Posterior cingulate gyrus (tissue), 11 donors: ENCODE data around the gene UBR2.
A peak's percentile ranks its signal among the peaks of the same experiment; 100 is the strongest.
"Not testable (repeated sequence)": the region's sequence is repeated elsewhere in the genome, so short reads cannot be mapped to it uniquely, and the experiment has no call there.

Experiments
- DNase-seq, 10 donors: peaks; one replicate each; pipeline versions ENCODE4 v3.0.0 to v3.0.0-alpha.2; 2020 to 2021; ENCODE audit warnings: mixed read lengths in 3 of 10
- intact Hi-C: fragments of 100-400 bp; cut with DNase I; formaldehyde crosslinking; loops from one replicate; pipeline ENCODE4 v1.15.1; 2023

Gene UBR2

DNA sequence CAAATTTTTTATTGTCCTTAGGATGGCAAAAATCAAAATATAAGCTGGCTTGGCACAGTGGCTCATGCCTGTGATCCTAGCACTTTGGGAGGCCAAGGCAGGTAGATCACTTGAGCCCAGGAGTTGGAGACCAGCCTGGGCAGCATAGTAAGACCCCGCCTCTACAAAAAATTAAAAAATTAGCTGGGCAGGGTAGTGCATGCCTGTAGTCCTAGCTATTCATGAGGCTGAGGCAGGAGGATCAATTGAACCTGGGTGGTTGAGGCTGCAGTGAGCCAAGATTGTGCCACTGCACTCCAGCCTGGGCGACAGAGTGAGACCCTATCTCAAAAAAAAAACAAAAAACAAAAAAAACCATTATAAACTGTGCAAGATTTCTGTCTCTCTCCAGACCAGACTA lies 40.9 kb downstream of the UBR2 start:
- intact Hi-C loops, DNase-seq: not testable (repeated sequence)

DNA sequence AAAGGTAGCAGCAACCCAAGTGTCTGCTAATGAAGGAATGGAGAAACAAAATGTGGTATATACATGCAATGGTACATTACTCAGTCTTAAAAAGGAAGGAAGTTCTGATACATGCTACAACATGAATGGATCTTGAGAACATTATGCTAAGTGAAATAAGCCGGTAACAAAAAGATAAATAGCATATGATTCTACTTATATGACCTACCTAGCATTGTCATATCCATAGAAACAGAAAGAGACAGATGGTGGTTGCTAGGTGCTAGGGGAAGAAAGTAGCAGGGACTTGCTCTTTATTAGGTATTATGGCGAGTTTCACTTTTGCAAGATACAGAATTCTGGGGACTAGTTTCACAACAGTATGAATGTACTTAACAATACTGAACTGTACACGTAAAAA lies 46.6 kb downstream of the UBR2 start:
- no peak for DNase-seq
- intact Hi-C loops: no loop called here

DNA sequence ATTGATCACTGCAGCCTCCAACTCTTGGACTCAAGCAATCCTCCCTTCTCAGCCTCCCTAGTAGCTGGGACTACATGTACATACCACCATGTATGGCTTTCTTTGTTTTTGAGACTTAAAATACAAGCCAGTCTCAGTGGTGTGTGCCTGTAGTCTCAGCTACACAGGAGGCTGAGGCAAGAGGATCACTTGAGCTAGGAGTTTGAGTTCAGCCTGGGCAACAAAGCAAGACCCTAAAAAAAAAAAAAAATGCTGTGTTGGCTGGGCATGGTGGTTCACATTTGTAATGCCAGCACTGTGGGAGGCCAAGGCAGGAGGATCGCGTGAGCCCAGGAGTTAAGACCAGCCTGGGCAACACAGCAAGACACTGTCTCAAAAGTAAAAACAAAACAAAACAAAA lies 51.7 kb downstream of the UBR2 start:
- intact Hi-C loops: no loop called here

DNA sequence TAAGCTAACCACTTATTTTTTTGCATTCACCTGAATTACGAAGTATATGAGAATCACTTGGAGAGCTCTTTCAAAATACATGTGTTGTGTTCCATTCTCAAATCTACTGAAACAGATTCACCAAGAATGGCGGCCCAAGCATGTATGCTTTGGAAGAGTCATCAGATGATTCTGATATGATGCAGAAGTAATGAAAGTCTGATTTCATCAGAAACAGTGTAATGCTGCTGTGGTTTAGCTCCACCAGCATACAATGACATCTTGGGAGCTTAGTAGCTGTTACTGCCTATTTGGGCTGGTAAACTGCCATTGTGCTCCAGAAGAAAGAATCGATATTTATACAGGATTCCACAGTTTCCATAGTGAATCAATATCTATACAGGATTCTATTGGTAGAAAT lies 52.9 kb downstream of the UBR2 start:
- intact Hi-C loops: no loop called here

More for the DNA sequence above, 51.7 kb downstream of the UBR2 start:
- no peak for DNase-seq

DNA sequence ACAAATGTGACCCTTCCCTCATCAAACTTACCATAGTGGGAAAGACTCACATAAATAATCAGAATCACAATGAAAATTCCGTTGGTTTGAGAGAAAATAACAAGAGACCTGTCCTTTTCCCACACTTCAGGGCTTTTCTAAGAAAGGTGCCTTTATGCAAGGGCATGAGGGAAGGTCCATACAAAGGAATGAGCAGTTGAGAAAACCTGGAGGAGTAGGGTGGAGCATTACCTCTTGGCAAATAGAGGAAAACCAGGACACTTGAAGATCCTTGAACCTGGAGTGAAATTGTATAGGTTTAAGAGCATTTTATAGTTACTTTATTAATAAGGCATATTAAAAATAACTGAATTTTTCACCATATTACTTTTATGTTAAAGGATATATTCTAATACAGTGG lies 54.3 kb downstream of the UBR2 start:
- intact Hi-C loops: no loop called here
- DNase-seq: no peak

More for the DNA sequence above, 52.9 kb downstream of the UBR2 start:
- DNase-seq: no peak

DNA sequence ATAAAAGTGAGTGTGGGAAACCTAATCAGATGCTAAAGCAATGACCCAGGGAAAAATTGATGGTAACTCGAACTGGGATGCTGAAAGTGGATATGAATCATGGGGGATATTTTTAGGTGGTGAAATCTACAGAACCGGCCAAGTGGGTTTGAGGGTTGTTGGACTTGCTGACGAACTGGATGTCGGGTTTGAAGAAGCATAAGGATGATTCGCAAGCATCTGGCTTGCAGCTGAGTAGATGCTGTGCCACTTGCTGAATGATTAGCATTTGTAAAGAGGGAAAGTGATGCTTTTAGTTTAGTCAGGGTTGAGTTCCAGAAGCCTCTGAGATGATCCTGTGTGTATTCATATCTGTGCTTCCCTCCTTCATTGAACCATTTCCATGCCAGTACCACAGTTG lies 54.9 kb downstream of the UBR2 start:
- peak in 2 of 10 donors; percentile 14 to 25 for DNase-seq
- intact Hi-C loops: no loop called here

DNA sequence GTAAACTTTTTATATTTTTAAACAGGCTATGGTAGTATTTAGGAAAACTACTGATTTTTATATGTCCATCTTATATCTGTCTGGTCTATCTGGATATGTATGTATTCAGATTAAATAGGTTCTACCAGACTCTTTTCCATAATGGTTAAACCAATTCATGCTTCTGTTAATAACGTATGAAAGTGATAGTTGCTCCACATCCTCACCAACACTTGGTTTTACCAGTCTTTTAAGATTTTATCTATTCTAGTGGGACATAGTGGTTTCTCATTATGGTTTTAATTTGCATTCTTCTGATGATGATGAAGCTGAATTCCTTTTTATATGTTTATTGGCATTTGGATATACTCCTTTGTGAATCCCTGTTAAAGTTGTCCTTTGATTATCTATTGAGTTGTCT lies 56.1 kb downstream of the UBR2 start:
- no peak for DNase-seq
- intact Hi-C loops: no loop called here

DNA sequence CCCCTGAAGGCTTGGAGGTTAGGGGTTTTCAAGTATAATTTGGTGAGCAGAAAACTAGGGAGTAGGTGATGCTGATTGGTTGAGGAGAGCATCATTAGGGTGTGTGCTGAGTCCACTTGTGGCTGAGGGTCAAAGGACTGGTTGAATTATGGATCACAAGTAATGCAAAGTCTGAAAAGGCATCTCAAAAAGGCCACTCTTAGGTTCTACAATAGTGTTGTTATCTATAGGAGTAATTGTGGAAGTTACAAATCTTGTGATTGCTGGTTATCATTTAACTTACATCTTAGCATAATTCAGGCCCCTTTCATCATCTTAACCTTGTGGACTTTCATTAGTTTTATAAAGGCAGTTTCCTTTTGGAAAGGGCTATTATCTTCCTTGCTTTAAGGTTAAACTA lies 60.8 kb downstream of the UBR2 start:
- intact Hi-C loops: no loop called here

DNA sequence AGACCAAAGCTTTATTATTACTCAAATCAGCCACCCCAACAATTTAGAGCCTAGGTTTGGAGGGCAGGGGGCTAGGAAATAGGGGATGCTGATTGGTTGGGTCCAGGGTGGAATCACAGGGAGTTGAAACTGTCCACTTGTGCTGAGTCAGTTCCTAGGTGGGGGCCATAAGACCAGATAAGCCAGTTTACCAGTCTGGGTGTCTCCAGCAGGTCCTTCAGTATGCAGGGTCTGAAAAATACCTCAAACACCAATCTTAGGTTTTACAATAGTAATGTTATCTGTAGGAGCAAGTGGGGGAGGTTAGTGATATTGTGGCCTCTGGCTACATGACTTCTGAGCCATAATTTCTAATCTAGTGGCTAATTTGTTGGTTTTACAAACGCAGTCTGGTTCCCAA lies 63.2 kb downstream of the UBR2 start:
- intact Hi-C loops: no loop called here
- no peak for DNase-seq

More for the DNA sequence above, 60.8 kb downstream of the UBR2 start:
- no peak for DNase-seq

DNA sequence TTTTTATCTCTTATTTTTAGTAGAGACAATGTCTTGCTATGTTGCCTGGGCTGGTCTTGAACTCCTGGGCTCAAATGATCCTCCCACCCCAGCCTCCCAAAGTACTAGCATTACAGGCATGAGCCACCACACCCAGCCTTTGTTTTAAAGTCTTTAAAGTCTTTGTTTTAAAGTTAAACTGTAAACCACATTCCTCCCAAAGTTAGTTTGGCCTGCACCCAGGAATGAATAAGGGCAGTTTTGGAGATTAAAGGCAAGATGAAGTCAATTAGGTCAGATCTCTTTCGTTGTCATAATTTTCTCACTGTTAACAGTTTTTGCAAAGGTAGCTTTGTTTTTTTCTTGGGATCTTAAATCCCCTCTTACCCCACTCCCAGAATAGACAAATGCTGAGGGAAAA lies 63.8 kb downstream of the UBR2 start:
- no peak for DNase-seq
- intact Hi-C loops: no loop called here

DNA sequence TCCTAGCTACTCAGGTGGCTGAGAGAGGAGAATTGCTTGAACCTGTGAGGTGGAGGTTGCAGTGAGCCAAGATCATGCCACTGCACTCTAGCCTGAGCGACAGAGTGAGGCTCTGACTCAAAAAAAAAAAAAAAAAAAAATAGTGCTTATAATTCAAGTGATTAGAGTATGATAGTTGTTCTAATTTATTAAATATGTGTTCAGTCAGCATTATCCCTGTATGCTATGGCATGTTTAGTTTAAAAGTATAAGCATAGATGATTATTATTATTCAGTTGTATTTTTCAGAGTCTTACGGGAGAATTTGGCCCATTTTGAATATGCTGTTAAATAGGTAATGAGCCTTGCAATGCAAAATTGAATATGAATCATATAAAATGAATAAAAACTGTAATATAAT lies 64.8 kb downstream of the UBR2 start:
- DNase-seq: no peak
- intact Hi-C loops: no loop called here

DNA sequence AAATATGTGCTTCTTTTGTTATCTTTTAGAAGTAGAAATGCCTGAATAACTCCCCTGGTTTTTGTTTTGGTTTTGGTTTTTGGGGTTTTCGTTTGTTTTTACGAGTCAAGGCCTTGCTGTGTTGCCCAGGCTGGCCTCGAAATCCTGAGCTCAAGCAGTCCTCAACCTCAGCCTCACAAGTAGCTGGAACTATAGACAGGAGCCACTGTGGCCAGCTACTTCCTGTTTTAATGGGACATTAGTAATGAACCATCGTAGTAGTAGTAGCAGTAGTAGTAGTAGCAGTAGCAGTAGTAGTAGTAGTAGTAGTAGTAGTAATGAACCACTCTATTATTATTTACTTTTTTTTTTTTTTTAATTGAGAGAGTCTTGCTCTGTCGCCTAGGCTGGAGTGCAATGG lies 66.0 kb downstream of the UBR2 start:
- intact Hi-C loops: no loop called here
- DNase-seq: no peak

DNA sequence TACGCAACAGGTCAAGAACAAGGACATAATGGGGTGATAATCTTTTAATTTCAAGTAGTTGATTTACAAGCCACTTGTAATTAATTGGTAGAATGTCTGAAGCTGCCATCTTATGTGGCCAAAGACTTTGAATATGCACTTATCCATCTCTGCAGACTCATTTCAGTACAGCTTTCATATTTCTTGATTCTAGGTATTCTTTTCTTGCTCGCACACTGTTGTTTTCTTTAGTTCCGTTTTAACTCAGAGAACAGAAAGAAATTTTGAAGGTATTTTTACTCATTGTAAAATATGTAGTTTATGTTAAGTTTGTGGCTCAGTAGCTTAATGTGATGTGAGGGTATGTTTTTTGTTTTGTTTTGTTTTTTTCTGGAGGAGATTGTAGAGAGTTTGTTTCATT lies 73.9 kb downstream of the UBR2 start:
- no peak for DNase-seq
- intact Hi-C loops: no loop called here

DNA sequence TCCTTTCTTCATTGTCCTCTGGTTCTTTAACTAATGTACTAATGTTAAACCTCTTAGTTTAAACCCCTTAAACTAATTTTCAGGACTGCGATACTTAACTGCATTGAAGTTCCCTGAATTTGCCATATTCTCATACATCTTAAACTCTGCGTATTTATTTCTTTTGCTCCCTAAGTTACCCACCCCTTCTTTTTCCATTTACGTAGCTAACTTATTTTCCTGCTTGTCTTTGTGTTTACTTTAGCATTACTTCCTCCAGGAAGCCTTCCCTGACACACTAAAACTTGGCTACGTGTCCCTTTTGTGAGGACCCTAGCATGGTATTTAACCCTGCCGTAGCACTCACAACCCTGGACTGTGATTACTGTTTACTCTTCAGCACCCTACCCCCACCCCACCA lies 79.0 kb downstream of the UBR2 start:
- intact Hi-C loops: no loop called here
- no peak for DNase-seq

DNA sequence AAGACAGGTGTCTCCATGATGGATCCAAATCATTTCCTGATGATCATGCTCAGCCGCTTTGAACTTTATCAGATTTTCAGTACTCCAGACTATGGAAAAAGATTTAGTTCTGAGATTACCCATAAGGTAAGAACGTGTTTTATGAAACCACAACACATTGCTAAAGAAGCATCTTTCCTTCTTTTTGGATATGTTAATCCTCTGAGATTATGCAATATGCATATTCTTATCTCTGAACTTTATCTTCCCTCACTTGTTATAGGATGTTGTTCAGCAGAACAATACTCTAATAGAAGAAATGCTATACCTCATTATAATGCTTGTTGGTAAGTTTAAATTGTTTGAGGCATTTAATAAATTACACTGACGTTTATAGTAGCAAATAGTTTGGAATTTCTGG lies 80.4 kb downstream of the UBR2 start:
- intact Hi-C loops: no loop called here
- no peak for DNase-seq

DNA sequence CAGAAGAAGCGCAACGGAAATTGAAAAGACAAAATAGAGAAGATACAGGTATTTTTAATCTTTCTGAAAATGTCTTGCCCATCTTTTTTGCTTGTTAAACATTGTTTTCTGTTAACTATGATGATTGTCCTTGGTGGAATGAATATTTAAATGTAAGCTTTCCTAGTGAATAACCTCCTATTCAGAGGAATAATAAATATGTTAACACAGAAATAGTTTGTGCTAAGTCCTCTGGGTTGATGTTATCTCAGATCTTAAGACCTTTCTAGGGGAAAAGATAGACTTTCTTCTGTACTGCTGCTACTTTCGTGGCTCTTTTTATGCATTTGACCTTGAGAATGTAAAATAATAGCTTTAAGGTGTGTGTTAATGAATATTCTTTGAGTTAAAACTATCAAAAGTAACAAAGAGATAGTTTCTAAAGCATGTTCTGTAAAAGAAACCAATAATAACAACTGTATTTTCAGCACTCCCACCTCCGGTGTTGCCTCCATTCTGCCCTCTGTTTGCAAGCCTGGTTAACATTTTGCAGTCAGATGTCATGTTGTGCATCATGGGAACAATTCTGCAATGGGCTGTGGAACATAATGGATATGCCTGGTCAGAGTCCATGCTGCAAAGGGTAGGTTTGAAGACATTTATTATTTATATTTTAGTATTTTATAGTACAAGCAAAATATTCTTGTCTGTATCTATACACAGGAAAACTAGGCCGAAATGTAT lies 88.4 kb downstream of the UBR2 start:
- DNase-seq: no peak
- intact Hi-C loops: no loop called here

DNA sequence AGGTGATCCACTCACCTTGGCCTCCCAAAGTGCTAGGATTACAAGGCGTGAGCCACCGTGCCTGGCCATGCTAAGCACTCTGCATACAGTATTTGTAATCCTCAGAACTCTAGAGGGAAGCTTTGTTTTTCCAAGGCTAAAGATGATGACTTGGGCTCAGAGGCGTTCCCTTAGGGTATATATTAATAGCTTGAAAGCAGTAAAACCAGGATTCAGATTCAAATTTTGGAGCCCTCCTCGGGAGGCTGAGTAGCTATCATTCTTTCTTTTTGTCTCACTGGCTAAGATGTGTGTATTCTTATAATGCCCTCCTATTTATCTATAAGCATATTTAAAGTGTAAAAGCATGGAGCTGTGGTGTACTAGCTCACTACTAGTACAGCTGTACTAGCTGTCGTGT lies 90.0 kb downstream of the UBR2 start:
- intact Hi-C loops: no loop called here
- DNase-seq: no peak

DNA sequence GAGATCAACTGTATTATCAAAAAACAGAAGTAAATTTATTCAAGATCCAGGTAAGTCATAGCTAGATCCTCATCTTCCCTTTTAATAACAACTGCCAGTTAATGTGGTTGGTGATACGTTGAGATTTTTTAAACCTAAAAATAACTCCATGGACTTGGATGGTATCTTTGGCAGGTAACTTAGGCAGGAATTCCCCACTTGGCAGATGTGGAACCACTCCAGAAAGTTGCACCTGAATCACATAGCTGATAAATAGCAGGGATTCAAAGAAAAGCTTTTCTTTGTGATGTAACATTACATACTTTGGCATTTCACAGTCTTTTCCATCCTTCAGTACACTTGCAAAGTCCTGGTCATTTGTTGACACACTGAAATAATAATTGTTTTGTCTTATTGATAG lies 96.0 kb downstream of the UBR2 start:
- intact Hi-C loops: loop anchor here (2.0 to 5.0 kb wide), 2 partner anchors 67 to 237 kb away; no protein-coding TSS in a partner anchor
- DNase-seq: no peak

DNA sequence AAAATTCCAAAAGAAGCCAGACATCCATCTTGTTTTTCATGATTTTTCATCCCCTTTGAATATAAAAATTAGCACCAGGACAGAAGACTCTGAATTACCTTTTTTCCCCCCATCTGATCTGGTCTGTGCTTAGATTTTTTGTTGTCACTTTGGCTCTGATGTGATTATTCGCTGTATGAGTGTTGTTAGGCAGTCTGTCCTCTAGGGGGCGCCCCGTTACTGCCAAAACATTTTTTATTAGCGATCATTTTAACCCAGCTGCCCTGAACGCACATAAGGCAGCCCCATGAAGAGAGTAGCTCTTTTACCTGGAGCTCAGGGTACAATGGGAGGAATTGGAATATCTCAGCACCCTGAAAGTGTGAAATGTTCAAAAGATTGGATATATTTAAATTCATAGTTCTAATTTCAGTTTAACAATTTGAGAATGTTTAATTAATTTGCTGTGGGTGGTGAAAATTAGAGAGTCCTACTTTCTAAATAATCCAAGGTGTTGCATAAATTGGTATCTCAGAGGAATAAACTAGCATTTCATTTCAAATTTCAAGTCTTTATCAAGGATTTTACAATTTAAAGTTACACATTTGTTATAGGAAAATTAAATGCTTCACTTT lies 97.8 kb downstream of the UBR2 start:
- intact Hi-C loops: loop anchor here (1.0 to 5.0 kb wide), 3 partner anchors 65 to 236 kb away; no protein-coding TSS in a partner anchor
- DNase-seq: peak; percentile 43 to 94 (median 78)

DNA sequence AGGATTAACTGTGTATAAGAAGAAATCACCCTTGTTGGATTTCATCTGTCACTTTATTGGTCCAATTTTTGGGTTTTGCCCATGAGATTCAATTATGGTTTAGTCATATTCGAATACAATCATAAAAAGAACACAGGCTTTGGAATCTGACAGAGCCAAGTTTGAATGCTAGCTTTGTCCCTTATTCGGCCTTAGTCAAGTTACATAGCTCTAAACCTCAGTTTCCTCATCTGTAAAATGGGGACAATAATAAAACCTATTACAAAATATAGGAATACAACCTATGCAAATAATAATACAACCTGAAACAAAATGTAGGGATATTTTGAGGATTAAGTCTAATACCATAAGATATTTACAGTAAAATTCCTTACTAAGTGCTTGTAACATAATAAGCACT lies 100.9 kb downstream of the UBR2 start:
- DNase-seq: no peak
- intact Hi-C loops: loop anchor here (5.0 kb wide), 1 partner anchor 233 kb away; no protein-coding TSS in a partner anchor

DNA sequence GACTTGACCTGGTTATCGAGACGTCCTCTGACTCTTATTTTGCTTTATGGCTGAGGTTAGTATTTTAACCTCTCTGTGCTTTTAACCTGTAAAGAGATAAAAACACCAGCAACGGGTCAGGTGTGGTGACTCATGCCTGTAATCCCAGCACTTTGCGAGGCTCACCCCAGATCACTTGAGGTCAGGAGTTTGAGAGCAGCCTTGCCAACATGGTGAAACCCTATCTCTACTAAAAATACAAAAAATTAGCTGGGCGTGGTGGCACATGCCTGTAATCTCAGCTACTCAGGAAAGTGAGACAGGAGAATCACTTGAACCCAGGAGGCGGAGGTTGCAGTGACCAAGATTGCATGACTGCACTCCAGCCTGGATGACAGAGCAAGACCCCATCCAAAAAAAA lies 110.5 kb downstream of the UBR2 start:
- intact Hi-C loops, DNase-seq: not testable (repeated sequence)

DNA sequence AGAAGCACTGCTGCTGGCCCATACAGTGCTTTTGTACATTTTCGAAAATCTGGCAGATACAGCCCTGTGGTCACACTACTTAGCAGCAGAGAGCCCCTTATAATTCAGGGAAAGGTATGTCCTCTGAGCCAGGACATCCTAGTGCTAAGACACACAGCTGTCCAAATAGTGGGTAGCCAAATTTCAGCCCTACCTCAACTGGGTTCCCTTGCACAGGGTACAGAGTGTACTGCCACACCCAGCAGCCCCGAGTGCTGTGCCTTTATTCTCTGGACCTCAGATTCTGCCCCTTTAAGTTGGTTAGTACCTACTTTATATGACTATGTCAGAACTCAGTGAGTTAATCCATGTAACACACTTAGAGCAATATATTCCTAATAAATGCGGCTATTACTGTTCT lies 111.0 kb downstream of the UBR2 start:
- intact Hi-C loops: no loop called here
- DNase-seq: no peak
